C4-2B (cell line): ENCODE data around the gene DNAJC24.

Experiments
- ZFX ChIP-seq: fragments of 450-650 bp; IDR thresholded peaks from 2 replicates; pipeline ENCODE4 v1.6.1; 2017
- TF ChIP-seq, protein P1 (sequence below): fragments of 450-650 bp; conservative IDR thresholded peaks from 2 replicates; pipeline ENCODE4 v1.5.1; 2017; ENCODE audit warnings: mild to moderate bottlenecking

DNA sequence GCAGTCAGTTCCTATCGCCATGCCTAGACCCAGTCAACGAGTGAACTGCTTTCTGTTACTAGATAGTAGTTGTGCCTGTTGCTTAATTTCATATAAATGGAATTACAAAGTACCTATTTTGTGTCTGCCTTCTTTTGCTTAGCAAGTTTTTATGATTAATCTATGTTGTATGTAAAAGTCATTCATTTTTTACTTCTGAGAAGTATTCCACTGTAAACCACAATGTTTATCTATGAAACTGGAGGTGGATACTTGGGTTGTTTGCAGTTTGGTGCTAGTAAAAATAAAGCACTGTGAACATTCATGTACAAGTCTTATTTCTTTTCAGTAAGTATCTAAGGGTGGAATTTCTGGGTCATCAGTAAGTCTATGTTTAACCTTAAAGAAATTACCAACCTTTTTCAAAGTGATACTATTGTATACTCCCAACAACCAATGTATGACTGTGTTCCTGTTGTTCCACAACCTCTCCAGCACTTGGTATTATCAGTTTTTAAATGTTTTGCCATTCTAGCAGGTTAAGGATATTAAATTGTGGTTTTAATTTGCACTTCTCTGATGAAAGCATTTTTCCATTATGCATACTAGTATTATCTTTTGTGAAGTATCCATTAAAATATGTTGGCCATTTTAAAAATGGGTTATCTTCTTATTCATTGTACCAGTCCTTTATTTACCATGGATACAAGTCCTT, 68.2 kb downstream of the DNAJC24 start:
- TF ChIP-seq, protein P1, sequence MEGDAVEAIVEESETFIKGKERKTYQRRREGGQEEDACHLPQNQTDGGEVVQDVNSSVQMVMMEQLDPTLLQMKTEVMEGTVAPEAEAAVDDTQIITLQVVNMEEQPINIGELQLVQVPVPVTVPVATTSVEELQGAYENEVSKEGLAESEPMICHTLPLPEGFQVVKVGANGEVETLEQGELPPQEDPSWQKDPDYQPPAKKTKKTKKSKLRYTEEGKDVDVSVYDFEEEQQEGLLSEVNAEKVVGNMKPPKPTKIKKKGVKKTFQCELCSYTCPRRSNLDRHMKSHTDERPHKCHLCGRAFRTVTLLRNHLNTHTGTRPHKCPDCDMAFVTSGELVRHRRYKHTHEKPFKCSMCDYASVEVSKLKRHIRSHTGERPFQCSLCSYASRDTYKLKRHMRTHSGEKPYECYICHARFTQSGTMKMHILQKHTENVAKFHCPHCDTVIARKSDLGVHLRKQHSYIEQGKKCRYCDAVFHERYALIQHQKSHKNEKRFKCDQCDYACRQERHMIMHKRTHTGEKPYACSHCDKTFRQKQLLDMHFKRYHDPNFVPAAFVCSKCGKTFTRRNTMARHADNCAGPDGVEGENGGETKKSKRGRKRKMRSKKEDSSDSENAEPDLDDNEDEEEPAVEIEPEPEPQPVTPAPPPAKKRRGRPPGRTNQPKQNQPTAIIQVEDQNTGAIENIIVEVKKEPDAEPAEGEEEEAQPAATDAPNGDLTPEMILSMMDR: no peak
- TF ChIP-seq ZFX: no peak
